ENCODE results near the gene KCNQ1. TPM values are rescaled to one million over a fixed set of nuclear protein-coding genes. Genes with fewer than 3 reads are reported as not detected.

The KCNQ1 gene
- total RNA-seq, 2 experiments from 2014 or later: 4.3 to 9.2 TPM

- DNase-seq (no peak), ATAC-seq (no peak)
- no peak overlapping the region for H3K4me3 Mint-ChIP-seq
- peaks cover 30% of the 10 kb centered on the region for H3K4me1 Mint-ChIP-seq
- CTCF ChIA-PET: interaction anchor here (2.5 to 13.8 kb wide), 5 partner anchors 9 to 363 kb away, joined by 7 to 471 read pairs (median 51); partner anchors contain the start of gene PHLDA2
- H3K27me3 Mint-ChIP-seq: no peaks in the 10 kb centered on the region
- no peaks in the 10 kb centered on the region for H3K36me3 Mint-ChIP-seq
- H3K27ac Mint-ChIP-seq: no peak overlapping the region
- H3K9me3 Mint-ChIP-seq (ENCODE audit: low read depth): no peaks in the 10 kb centered on the region
Measured at GRCh38 chr11:2893935-2894334, 449.1 kb downstream of the KCNQ1 start.

GRCh38 chr11:2896047-2896446 is 451.2 kb downstream of the KCNQ1 start:
- no peak for DNase-seq

GRCh38 chr11:2897048-2897447 is 452.2 kb downstream of the KCNQ1 start:
- H3K4me3 Mint-ChIP-seq: no peak overlapping the region
- H3K27me3 Mint-ChIP-seq: peaks cover 3% of the 10 kb centered on the region
- no peaks in the 10 kb centered on the region for H3K9me3 Mint-ChIP-seq (ENCODE audit: low read depth)
- H3K36me3 Mint-ChIP-seq: no peaks in the 10 kb centered on the region
- no peak for ATAC-seq
- H3K4me1 Mint-ChIP-seq: peaks cover 39% of the 10 kb centered on the region
- CTCF ChIA-PET: interaction anchor here (0.8 kb wide), 1 partner anchor 364 kb away, joined by 3 read pairs; no protein-coding TSS in a partner anchor
- H3K27ac Mint-ChIP-seq: no peak overlapping the region
- DNase-seq: no peak

More at GRCh38 chr11:2896047-2896446, 451.2 kb downstream of the KCNQ1 start:
- H3K4me1 Mint-ChIP-seq: peaks cover 46% of the 10 kb centered on the region
- H3K27me3 Mint-ChIP-seq: peaks cover 3% of the 10 kb centered on the region
- CTCF ChIA-PET: interaction anchor here (0.7 to 13.8 kb wide), 5 partner anchors 33 to 475 kb away, joined by 3 to 471 read pairs (median 3); partner anchors contain the start of gene PHLDA2
- H3K4me3 Mint-ChIP-seq: no peak overlapping the region
- no peak for ATAC-seq
- no peak overlapping the region for H3K27ac Mint-ChIP-seq
- H3K36me3 Mint-ChIP-seq: no peaks in the 10 kb centered on the region
- no peaks in the 10 kb centered on the region for H3K9me3 Mint-ChIP-seq (ENCODE audit: low read depth)

GRCh38 chr11:2898366-2899079 is 453.7 kb downstream of the KCNQ1 start:
- Mint-ChIP-seq H3K4me3 (peak overlapping the region; percentile 63), H3K9me3 (ENCODE audit: low read depth) (no peaks in the 10 kb centered on the region), H3K27me3 (peaks cover 3% of the 10 kb centered on the region), H3K4me1 (peaks cover 32% of the 10 kb centered on the region), H3K36me3 (no peaks in the 10 kb centered on the region), H3K27ac (peak overlapping the region; percentile 93)
- ATAC-seq: peak; percentile 68
- DNase-seq: peak; percentile 89
- CTCF ChIA-PET: interaction anchor here (1.1 to 1.9 kb wide), 6 partner anchors 10 to 366 kb away, joined by 3 to 14 read pairs (median 5); partner anchors contain the start of gene CDKN1C

Other genes starting within 250 kb of the KCNQ1 start
- under 1 TPM; 0.12 to 0.15 TPM for gene ASCL2, start 174.4 kb upstream of the KCNQ1 start, total RNA-seq
- gene C11orf21, start 143.1 kb upstream of the KCNQ1 start, total RNA-seq: 10 to 100 TPM; 28.3 to 49.2 TPM
- 10 to 100 TPM; 20.5 to 41.4 TPM for gene TSPAN32, start 143.0 kb upstream of the KCNQ1 start, total RNA-seq
- gene CD81, start 67.7 kb upstream of the KCNQ1 start, total RNA-seq: 100 to 1,000 TPM; 162 to 192 TPM
- gene TSSC4, start 44.3 kb upstream of the KCNQ1 start, total RNA-seq: 10 to 100 TPM; 48.4 to 52.1 TPM
- not detected for gene TRPM5, start 494 bp upstream of the KCNQ1 start, total RNA-seq